Measurements from ENCODE around the gene TMEM82.

TMEM82 gene

GRCh38 chr1:15756143-15757015 is 14.1 kb downstream of the TMEM82 start:
- DNase-seq (ENCODE audit: low read depth in 2 of 2) = no peak

- DNase-seq (ENCODE audit: low read depth in 2 of 2) = no peak
Measured at GRCh38 chr1:15757016-15757543, 14.8 kb downstream of the TMEM82 start.

- no peak for DNase-seq (ENCODE audit: low read depth in 2 of 2)
Measured at GRCh38 chr1:15757575-15758342, 15.5 kb downstream of the TMEM82 start.

DNA sequence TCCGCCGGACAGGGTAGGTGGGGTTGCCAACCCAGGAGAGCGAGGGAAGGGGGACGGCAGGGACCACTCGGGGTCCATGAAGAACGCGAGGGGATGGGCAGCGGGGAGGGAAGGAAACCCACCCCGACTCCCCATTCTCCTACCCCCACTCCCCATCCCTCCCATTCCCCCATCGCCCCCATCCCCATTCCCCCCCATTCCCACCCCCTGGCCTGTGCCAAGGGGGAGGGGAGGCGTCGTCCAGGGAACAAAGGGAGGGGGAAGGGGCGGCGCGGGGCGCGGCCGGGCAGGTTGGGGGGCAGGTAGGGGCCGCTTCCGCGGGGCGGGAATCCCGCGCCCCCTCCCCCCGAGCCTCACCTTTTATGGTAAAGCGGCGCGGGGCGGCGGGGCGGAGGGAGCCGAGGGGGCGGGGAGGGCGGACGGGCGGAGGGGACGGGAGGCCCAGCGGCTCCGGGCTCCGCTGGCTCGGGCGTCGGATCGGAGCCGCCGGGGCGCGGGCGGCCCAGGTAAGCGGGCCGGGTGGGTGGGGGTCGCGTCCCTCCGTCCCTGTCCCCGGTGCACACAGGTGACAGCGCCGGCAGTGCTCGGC is 16.1 kb downstream of the TMEM82 start, which contains the start of gene FBLIM1:
Gene FBLIM1 (plus strand): TSS at position 453 of the 589 bp plus-strand sequence. CDS start 6,189 bp downstream, outside the sequence.
- no peak for DNase-seq (ENCODE audit: low read depth in 2 of 2)

- DNase-seq (ENCODE audit: low read depth in 2 of 2) = no peak
Measured at GRCh38 chr1:15758953-15759661, 16.8 kb downstream of the TMEM82 start.

DNA sequence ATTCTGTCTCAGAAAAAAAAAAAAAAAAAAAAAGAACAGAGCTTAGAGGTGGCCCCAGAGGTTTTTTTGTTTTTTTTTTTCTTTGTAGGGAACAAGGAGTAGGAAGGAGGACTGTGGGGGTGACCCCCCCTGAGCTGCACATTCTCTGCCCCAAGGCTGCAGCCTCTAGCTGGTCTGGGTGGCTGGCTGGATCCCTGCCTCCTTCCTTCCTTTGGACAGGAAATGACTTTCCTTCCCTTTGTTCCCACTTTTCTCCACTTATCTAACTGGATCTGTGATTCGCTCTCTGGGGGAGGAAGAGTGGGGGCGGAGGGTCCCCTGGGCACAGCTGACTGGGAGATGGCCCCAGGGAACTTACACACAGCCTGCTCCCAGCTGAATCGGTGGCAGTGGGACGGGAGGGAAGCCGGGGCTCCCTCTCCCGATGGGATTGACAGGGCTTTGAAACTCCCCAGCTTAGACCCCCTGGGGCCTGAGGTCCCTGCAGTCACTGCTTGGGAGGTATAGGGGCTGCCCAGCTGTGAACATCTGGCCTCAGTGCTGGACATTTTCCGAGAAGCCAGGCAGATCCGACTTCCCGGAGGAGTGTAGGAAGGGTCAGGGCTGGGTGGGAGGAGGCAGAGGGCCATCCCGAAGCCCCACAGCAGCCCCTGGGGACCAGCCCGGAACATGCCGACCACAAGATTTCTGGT is 18.4 kb downstream of the TMEM82 start:
- no peak for DNase-seq (ENCODE audit: low read depth in 2 of 2)

DNA sequence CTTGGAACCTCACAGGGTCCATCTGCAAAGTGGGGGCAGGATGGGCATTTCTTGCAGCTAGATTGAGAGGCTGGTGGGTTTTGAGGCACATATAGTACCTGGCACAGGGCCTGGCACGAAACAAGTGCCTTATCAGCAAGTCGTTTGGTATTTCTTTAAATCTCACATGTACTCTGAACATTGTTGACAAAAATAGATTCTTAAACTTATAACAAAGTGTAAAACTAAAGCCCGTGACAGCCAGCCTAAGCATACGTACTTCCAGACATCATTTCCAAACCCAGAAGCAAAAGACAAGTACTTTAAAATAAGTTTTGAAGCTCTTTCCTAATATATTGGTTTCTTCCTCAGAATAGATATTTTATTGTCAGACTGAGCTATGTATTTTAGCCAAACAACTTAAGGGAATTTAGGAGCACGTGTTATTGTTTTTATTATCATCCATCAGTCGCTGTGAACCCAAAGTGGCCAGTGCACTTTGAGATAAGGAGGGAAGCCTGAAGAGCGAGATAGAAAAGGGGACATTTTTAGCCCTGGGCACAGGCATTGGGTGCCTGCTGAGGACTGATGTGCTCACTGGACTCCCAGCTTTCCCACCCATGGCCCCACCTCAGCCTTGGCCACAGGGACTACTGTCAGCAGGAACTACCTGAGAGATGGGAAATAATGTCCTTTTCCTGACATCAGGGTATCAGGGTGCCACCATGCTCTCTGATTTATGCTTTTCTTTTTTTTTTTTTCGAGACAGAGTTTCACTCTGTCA is 19.2 kb downstream of the TMEM82 start:
- no peak for DNase-seq (ENCODE audit: low read depth in 2 of 2)

GRCh38 chr1:15762546-15762945 is 20.2 kb downstream of the TMEM82 start:
- no peak for DNase-seq (ENCODE audit: low read depth in 2 of 2)

GRCh38 chr1:15764269-15764764 is 22.0 kb downstream of the TMEM82 start:
- no peak for DNase-seq (ENCODE audit: low read depth in 2 of 2)

DNA sequence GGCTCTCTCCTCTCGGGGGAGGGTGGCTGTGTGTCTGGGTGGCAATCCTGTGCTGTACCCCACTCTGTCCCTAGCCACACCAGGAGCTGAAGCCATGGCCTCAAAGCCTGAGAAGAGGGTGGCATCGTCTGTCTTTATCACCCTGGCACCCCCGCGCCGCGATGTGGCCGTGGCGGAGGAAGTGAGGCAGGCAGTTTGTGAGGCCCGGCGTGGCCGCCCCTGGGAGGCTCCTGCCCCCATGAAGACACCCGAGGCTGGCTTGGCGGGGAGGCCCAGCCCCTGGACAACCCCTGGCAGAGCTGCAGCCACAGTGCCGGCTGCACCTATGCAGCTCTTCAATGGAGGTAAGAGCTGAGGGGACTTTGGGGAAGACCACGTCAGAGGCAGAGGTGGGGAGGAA is 22.6 kb downstream of the TMEM82 start:
- DNase-seq (ENCODE audit: low read depth in 2 of 2) = no peak

DNA sequence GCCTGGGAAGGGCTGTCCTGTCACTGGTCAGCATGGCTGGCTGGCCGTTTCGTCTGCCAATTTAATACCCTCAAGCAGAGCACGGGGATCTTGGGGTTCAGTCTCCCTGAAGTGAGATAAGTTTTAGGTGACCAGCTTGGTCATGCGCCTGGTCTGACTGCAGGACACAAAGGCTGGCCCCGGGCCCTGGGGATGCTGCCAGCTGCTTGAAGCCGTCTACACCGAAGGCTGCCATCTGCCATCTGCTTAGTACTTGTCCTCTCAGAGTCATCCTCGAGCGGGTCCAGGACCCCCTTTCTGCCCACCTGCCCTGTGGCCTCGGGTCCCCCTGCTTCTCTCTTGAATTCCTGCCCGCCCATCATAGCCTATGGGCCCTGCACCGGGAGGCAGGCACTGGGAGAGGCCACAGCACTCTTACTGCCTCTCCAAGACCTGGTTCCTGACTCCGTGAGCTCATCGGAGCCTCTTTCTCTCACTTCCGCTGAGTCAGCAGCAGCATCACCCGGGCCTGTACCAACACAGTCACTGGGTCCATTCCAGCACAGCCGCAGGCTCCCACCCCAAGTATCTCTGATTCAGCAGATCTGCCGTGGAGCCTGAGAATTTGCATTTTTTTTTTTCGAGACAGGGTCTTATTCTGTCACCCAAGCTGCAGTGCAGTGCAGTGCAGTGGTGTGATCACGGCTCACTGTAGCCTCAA is 23.3 kb downstream of the TMEM82 start:
- no peak for DNase-seq (ENCODE audit: low read depth in 2 of 2)

DNA sequence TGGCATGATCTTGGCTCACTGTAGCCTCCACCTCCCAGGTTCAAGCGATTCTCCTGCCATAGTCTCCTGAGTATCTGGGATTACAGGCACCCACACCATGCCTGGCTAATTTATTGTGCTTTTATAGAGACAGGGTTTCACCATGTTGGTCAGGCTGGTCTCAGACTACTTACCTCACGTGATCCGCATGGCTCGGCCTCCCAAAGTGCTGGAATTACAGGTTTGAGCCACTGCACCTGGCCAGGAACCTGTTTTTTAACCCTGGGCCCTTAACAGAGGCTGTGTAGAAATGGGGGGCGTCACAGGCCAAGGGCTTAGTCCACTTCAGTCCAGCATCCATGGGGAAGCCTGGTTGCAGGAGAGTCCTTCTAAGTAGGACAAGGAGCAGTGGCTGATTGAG is 25.6 kb downstream of the TMEM82 start:
- DNase-seq (ENCODE audit: low read depth in 2 of 2) = no peak

DNA sequence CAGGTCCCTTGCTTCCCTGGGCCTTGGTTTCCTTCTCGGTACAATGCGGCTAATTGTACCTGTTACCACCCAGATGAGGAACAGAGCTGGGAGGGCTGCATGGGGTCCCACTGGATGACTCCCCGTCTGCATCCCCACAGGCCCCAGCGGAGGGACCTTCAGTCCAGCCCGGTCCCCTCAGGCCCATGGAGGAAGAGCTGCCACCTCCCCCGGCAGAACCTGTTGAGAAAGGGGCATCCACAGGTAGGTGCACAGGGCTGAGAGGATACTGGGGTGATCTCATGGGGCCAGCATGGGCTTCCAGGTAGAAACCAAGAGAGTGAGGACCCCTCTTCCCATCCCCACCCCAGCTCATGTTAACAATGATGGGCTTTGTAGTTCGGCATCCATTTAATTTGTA is 26.1 kb downstream of the TMEM82 start:
- DNase-seq (ENCODE audit: low read depth in 2 of 2) = no peak

- DNase-seq (ENCODE audit: low read depth in 2 of 2) = no peak
Measured at GRCh38 chr1:15770313-15770962, 28.1 kb downstream of the TMEM82 start.

DNA sequence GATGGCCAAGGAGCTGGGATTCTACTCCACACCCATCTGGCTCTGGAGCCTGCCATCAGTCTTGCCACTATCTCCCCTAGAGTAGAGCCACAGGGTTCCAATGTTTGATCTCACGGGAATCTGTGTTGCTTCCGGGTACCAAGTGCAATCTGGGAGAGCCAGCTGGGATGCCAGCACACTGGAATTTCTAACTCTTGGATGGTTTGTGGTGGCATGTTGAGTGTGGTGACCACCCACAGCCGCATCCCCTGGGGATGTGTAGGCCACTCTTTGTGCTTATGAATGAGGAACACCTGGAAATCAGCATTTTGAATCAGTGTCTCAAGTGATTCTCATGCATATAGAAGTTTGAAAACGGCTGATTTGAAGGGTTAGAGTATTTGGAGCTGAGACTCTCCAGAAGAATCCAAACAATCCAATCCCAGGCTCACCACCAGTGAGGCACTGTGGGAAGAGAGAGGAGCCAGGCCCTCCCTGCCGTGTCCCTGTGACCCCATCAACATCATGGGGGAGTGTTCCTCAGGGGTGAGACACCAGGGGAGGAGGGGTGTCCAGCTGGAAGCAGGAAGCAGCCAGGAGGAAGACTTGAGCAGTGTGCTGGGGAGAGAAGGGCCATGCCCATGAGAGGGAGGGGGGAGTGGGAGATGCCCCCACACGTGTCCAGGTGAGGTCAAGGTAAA is 29.7 kb downstream of the TMEM82 start:
- no peak for DNase-seq (ENCODE audit: low read depth in 2 of 2)

DNA sequence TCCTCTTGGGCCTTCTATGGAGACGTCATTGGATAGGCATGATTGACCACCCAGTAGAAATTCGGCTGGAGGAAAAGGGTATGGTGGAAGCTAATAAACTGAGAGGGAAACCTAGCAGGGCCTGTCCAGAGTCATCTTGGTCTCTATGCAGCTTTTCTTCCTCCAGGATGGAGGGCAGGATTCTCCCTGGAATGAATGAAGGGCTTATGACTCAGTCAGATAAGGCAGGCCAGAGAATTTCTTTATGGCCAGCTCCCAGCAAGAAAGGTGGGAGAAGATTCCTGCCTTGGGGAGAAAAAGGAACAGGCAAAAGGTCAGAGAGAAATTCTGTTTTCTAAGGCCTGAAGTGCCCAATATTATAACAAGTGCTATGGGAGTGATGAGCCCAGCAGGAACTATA is 33.4 kb downstream of the TMEM82 start:
- DNase-seq (ENCODE audit: low read depth in 2 of 2) = no peak

DNA sequence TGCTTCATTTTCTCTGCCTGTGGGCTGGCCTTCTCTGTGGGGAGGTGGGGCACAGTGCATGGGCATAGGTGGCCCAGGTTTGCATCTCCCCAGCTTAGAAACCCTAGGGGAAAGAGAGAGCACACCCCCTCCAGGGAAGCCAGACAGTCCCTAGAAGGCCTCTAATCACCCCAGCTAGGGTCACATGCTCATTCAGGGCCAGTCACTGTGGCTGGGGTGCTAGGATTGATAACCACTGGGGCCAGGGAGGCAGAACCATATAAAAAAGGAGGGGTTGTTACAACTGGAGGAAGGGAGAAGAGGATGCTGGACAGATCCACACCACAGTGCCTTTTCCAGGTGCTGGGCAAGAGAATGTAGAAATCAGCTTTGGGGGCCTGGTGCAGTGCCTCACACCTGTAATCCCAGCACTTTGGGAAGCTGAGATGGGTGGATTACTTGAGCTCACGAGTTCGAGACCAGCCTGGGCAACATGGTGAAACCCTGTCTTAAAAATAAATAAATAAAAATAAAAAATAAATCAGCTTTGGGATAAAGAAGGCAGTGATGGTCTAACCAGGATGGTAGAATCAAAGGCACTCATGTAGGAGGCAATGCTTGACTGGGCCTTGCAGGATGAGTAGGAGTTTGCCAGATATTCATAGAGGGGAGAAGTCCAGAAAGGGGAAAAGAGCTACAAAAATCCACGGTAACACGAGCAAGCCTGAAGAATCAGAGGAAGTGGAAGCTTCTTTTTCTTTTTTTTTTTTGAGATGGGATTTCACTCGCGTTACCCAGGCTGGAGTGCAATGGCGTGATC is 35.8 kb downstream of the TMEM82 start:
- DNase-seq (ENCODE audit: low read depth in 2 of 2) = no peak

All from stimulated activated CD8-positive, alpha-beta memory T cell treated with anti-CD3 and anti-CD28 coated beads, Interleukin-7, amount 100 ng/mL, for 1 hour (primary cell).